Tibial nerve (tissue), 3 donors: ENCODE data around the gene SMIM20.

Source experiments
- POLR2A ChIP-seq, 2 donors: fragments of 450-650 bp; IDR thresholded peaks; one replicate each; pipeline ENCODE4 v1.6.1; 2017; ENCODE audit warnings: antibody characterized with exemption in 2 of 2, mild to moderate bottlenecking in 2 of 2, moderate library complexity in 2 of 2
- TF ChIP-seq, protein P1 (sequence below), 5 experiments: fragments of 200-600 bp in 3 of 5; fragments of 450-650 bp in 2 of 5; sonication (generic) in 3 of 5; IDR thresholded peaks; one replicate each; pipeline ENCODE4 v1.5.1; 2016 to 2019; ENCODE audit warnings: antibody characterized with exemption in 5 of 5, mild to moderate bottlenecking in 3 of 5, moderate library complexity in 2 of 5

DNA sequence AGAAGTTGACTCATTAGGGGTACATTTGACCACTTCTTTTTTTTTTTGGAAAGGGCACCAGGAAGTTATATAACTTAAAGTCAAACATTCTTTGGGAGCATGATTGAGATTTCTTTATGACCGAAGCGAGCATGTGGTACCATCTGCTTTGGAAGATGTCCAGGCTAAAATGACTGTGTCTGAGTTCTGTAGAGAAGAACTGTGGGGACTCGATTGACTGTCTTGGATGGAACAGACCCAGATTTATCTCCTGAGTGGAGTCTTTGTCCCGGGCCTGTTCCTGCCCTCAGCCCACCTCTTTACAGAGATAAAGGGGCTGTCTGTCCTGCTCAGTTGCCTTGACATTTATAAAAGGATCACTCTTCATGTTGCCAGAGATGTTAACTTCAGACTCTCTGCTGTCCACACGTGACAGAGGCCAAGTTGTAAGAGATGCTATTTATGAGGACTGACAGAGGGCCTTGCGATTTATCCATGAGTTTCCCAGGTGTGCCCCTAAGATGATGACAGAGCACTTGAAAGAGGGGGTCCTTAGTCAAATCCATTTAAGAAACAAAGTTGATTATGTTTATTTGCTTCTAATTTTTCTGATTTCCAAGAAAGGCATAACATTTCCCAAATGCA lies 16.8 kb downstream of the SMIM20 start:
- TF ChIP-seq, protein P1, sequence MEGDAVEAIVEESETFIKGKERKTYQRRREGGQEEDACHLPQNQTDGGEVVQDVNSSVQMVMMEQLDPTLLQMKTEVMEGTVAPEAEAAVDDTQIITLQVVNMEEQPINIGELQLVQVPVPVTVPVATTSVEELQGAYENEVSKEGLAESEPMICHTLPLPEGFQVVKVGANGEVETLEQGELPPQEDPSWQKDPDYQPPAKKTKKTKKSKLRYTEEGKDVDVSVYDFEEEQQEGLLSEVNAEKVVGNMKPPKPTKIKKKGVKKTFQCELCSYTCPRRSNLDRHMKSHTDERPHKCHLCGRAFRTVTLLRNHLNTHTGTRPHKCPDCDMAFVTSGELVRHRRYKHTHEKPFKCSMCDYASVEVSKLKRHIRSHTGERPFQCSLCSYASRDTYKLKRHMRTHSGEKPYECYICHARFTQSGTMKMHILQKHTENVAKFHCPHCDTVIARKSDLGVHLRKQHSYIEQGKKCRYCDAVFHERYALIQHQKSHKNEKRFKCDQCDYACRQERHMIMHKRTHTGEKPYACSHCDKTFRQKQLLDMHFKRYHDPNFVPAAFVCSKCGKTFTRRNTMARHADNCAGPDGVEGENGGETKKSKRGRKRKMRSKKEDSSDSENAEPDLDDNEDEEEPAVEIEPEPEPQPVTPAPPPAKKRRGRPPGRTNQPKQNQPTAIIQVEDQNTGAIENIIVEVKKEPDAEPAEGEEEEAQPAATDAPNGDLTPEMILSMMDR (IDR thresholded peaks at IDR 0.05): no peak
- TF ChIP-seq POLR2A (IDR thresholded peaks at IDR 0.05): no peak
